Gastrocnemius medialis (tissue), 4 donors: ENCODE results near the gene DPP10.

Source experiments
- POLR2A ChIP-seq, 2 donors: fragments of 450-650 bp; IDR thresholded peaks; one replicate each; pipeline ENCODE4 v1.6.1; 2017; ENCODE audit warnings: antibody characterized with exemption in 2 of 2, mild to moderate bottlenecking in 2 of 2, moderate library complexity in 2 of 2
- TF ChIP-seq, protein P1 (sequence below), 5 experiments: fragments of 450-650 bp in 3 of 5; fragments of 200-600 bp in 2 of 5; sonication (generic) in 2 of 5; IDR thresholded peaks in 4 of 5; conservative IDR thresholded peaks in 1 of 5; 1 replicate in 4 of 5; 2 replicates in 1 of 5; pipeline ENCODE4 v1.5.1; 2016 to 2019; ENCODE audit warnings: antibody characterized with exemption in 5 of 5, mild to moderate bottlenecking in 3 of 5, moderate library complexity in 3 of 5

DNA sequence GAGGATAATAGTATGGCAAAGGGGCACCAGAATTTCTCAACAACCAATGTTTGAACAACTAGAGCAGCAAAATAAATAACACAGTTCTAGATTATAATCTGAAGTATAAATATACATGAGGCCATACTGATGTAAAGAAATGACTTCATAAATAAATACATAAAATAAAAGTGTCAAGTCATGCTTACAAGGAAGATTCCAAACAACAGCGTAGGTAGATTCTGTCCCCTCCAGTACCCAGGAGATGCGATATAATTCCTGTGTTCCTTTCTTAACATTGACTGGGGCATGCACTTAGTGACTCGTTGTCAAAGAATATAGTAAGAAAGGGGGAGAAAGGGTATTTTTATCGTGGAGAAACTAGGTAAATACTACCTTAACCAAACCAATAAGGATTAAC is 355.1 kb downstream of the DPP10 start:
- TF ChIP-seq, protein P1, sequence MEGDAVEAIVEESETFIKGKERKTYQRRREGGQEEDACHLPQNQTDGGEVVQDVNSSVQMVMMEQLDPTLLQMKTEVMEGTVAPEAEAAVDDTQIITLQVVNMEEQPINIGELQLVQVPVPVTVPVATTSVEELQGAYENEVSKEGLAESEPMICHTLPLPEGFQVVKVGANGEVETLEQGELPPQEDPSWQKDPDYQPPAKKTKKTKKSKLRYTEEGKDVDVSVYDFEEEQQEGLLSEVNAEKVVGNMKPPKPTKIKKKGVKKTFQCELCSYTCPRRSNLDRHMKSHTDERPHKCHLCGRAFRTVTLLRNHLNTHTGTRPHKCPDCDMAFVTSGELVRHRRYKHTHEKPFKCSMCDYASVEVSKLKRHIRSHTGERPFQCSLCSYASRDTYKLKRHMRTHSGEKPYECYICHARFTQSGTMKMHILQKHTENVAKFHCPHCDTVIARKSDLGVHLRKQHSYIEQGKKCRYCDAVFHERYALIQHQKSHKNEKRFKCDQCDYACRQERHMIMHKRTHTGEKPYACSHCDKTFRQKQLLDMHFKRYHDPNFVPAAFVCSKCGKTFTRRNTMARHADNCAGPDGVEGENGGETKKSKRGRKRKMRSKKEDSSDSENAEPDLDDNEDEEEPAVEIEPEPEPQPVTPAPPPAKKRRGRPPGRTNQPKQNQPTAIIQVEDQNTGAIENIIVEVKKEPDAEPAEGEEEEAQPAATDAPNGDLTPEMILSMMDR (IDR thresholded peaks at IDR 0.05 in 4 of 5, conservative IDR thresholded peaks at IDR 0.05 in 1 of 5) = no peak
- no peak for TF ChIP-seq POLR2A (IDR thresholded peaks at IDR 0.05)
